H9 (cell line): ENCODE measurements around the gene CLEC9A. TPM values are rescaled to one million over a fixed set of nuclear protein-coding genes. Genes with fewer than 3 reads are reported as not detected.

Experiments used
- DNase-seq: peaks from one replicate; pipeline ENCODE4 v3.0.0-alpha.2; 2017
- H2AFZ ChIP-seq: one replicate; pipeline ENCODE4 v1.6.1; 2013; ENCODE audit warnings: mild to moderate bottlenecking, low read length, control low read depth, moderate library complexity
- H2AK5ac ChIP-seq: 2 replicates; pipeline ENCODE4 v1.6.1; 2013; ENCODE audit warnings: low read length, control low read depth, mixed read lengths; ENCODE audit not compliant: insufficient read length
- H2BK120ac ChIP-seq: one replicate; pipeline ENCODE4 v1.6.1; 2013; ENCODE audit warnings: low read depth, mild to moderate bottlenecking, low read length, control low read depth, inconsistent platforms; ENCODE audit not compliant: poor library complexity, severe bottlenecking
- H2BK12ac ChIP-seq: 2 replicates; pipeline ENCODE4 v1.6.1; 2013; ENCODE audit warnings: low read length, control low read depth, mixed read lengths, low read depth; ENCODE audit not compliant: insufficient read length
- H2BK15ac ChIP-seq: 2 replicates; pipeline ENCODE4 v1.6.1; 2013; ENCODE audit warnings: low read depth, low read length, control low read depth
- H2BK20ac ChIP-seq: one replicate; pipeline ENCODE4 v1.6.1; 2013; ENCODE audit warnings: low read depth, mild to moderate bottlenecking, low read length, control low read depth, inconsistent platforms; ENCODE audit not compliant: poor library complexity, severe bottlenecking
- H2BK5ac ChIP-seq: 2 replicates; pipeline ENCODE4 v1.6.1; 2013; ENCODE audit warnings: low read length, control low read depth, mixed read lengths; ENCODE audit not compliant: insufficient read length
- H3K14ac ChIP-seq: 2 replicates; pipeline ENCODE4 v1.6.1; 2013; ENCODE audit warnings: low read length, control low read depth; ENCODE audit not compliant: insufficient read depth
- H3K18ac ChIP-seq: 2 replicates; pipeline ENCODE4 v1.6.1; 2013; ENCODE audit warnings: low read depth, mild to moderate bottlenecking, mixed read lengths, low read length, control low read depth; ENCODE audit not compliant: insufficient read length
- H3K23ac ChIP-seq: 2 replicates; pipeline ENCODE4 v1.6.1; 2013; ENCODE audit warnings: low read length, control low read depth, mixed read lengths, low read depth; ENCODE audit not compliant: insufficient read length
- H3K23me2 ChIP-seq: 2 replicates; pipeline ENCODE4 v1.6.1; 2013; ENCODE audit warnings: low read depth, mild to moderate bottlenecking, mixed read lengths, low read length, control low read depth; ENCODE audit not compliant: insufficient read length, poor library complexity, severe bottlenecking
- H3K27ac ChIP-seq: 2 replicates; pipeline ENCODE4 v1.5.1; 2013; ENCODE audit warnings: low read length, control low read depth, mixed read lengths, low read depth; ENCODE audit not compliant: insufficient read length
- H3K27me3 ChIP-seq: 2 replicates; pipeline ENCODE4 v1.6.1; 2013; ENCODE audit warnings: low read length, control low read depth, inconsistent platforms; ENCODE audit not compliant: insufficient read depth
- H3K4ac ChIP-seq: 2 replicates; pipeline ENCODE4 v1.6.1; 2013; ENCODE audit warnings: low read depth, mild to moderate bottlenecking, control low read depth, inconsistent platforms, low read length, moderate library complexity
- H3K4me1 ChIP-seq: 2 replicates; pipeline ENCODE4 v1.6.1; 2013; ENCODE audit warnings: low read length, control low read depth, inconsistent platforms; ENCODE audit not compliant: insufficient read depth
- H3K4me2 ChIP-seq: 2 replicates; pipeline ENCODE4 v1.6.1; 2013; ENCODE audit warnings: low read length, control low read depth, mixed read lengths; ENCODE audit not compliant: insufficient read length, insufficient read depth
- H3K56ac ChIP-seq: 2 replicates; pipeline ENCODE4 v1.6.1; 2013; ENCODE audit warnings: low read depth, mild to moderate bottlenecking, mixed read lengths, low read length, control low read depth; ENCODE audit not compliant: insufficient read length
- H3K79me1 ChIP-seq: 2 replicates; pipeline ENCODE4 v1.6.1; 2013; ENCODE audit warnings: low read depth, mild to moderate bottlenecking, moderate library complexity, low read length, control low read depth, inconsistent platforms; ENCODE audit not compliant: insufficient read depth, poor library complexity, severe bottlenecking
- H3K79me2 ChIP-seq: 2 replicates; pipeline ENCODE4 v1.6.1; 2013; ENCODE audit warnings: low read length, control low read depth, inconsistent platforms; ENCODE audit not compliant: insufficient read depth
- H3K9ac ChIP-seq: 2 replicates; pipeline ENCODE4 v1.6.1; 2013; ENCODE audit warnings: low read length, control low read depth, mixed read lengths; ENCODE audit not compliant: insufficient read length; ENCODE audit errors: extremely low read depth
- H3K9me3 ChIP-seq: one replicate; pipeline ENCODE4 v1.6.1; 2013; ENCODE audit warnings: low read depth, low read length, inconsistent platforms; ENCODE audit not compliant: control insufficient read depth
- H3T11ph ChIP-seq: one replicate; pipeline ENCODE4 v1.6.1; 2013; ENCODE audit warnings: mild to moderate bottlenecking, low read length, control low read depth, inconsistent platforms
- H4K20me1 ChIP-seq: one replicate; pipeline ENCODE4 v1.6.1; 2013; ENCODE audit not compliant: control insufficient read depth, insufficient read length, insufficient read depth
- H4K5ac ChIP-seq: 2 replicates; pipeline ENCODE4 v1.6.1; 2013; ENCODE audit warnings: low read depth, mild to moderate bottlenecking, mixed read lengths, low read length, control low read depth; ENCODE audit not compliant: insufficient read length
- H4K8ac ChIP-seq: replicated peaks from 2 replicates; pipeline ENCODE4 v1.6.1; 2013; ENCODE audit warnings: low read length, control low read depth, mixed read lengths, low read depth; ENCODE audit not compliant: insufficient read length
- H4K91ac ChIP-seq: 2 replicates; pipeline ENCODE4 v1.6.1; 2013; ENCODE audit warnings: low read depth, mild to moderate bottlenecking, moderate library complexity, mixed read lengths, low read length, control low read depth; ENCODE audit not compliant: insufficient read length
- H3K27ac Mint-ChIP-seq, 3 experiments: 2 replicates in 2 of 3; 3 replicates in 1 of 3; pipeline ENCODE4 v1.8.0; 2020 to 2021; ENCODE audit warnings: mixed read lengths in 3 of 3, mild to moderate bottlenecking in 1 of 3, moderate library complexity in 1 of 3
- H3K27me3 Mint-ChIP-seq: 2 replicates; pipeline ENCODE4 v1.8.0; 2021; ENCODE audit warnings: low read depth, mild to moderate bottlenecking, moderate library complexity, mixed read lengths
- H3K36me3 Mint-ChIP-seq, 3 experiments: 2 replicates in 2 of 3; 3 replicates in 1 of 3; pipeline ENCODE4 v1.8.0; 2020 to 2021; ENCODE audit warnings: low read depth in 3 of 3, mixed read lengths in 3 of 3; ENCODE audit not compliant: insufficient read depth in 1 of 3
- H3K4me1 Mint-ChIP-seq, 2 experiments: 2 replicates each; pipeline ENCODE4 v1.8.0; 2020; ENCODE audit warnings: mixed read lengths in 2 of 2
- H3K4me3 Mint-ChIP-seq, 2 experiments: 2 replicates in 1 of 2; 3 replicates in 1 of 2; pipeline ENCODE4 v1.8.0; 2020 to 2021; ENCODE audit warnings: mild to moderate bottlenecking in 2 of 2, mixed read lengths in 2 of 2, moderate library complexity in 1 of 2
- H3K9me3 Mint-ChIP-seq, 2 experiments: 2 replicates in 1 of 2; 3 replicates in 1 of 2; pipeline ENCODE4 v1.8.0; 2020; ENCODE audit warnings: mild to moderate bottlenecking in 2 of 2, mixed read lengths in 2 of 2, moderate library complexity in 1 of 2
- CTCF ChIP-seq: fragments of 200-600 bp; sonication (generic); conservative IDR thresholded peaks from 3 replicates; pipeline ENCODE4 v1.8.0; 2021; ENCODE audit warnings: antibody characterized with exemption, mild to moderate bottlenecking
- WGBS: extraction: QIAGEN DNeasy Blood & Tissue Kit; methylation state at CpG from one replicate; pipeline ENCODE4 v1.1.7; 2013; ENCODE audit warnings: missing lambda C conversion rate, low lambda C conversion rate, mixed read lengths; ENCODE audit not compliant: insufficient read length; ENCODE audit errors: extremely low coverage; 5-methylcytosine and 5-hydroxymethylcytosine counted together
- total RNA-seq: library from RNA; stranded (reverse); gene quantifications from 2 replicates; pipeline ENCODE4 v1.2.1, GENCODE V29; 2021

The CLEC9A gene
- total RNA-seq, 1 experiment from 2014 or later = not detected

DNA sequence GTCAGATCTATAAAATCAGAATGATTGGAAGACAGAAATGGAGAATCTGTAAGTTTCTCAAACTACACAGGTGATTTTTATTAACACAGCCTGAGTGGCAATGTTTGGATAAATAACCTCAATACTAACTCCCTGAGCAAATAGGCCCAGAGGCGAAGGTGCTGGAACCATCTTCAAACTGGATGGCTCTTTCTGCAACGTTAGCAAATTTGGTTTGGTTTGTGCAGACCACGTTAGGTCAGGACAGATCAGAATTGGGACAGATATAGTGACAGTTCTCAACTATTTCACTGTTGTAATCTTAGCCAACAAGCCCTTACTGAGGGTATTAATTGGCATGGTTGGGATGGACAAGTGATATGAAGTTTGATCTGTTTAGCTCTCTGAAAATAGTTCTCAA lies 9.1 kb upstream of the CLEC9A start:
- H3K4ac ChIP-seq = no peak overlapping the region
- H3K79me2 ChIP-seq = no peaks in the 10 kb centered on the region
- no peak overlapping the region for H2BK120ac ChIP-seq
- no peak overlapping the region for H2AFZ ChIP-seq
- no peaks in the 10 kb centered on the region; the same call in 1 of the 2 replicates for H3K4me1 ChIP-seq
- H2BK12ac ChIP-seq = no peak overlapping the region
- H3K27ac ChIP-seq = no peak overlapping the region
- Mint-ChIP-seq H3K27ac (no peak overlapping the region), H3K27me3 (no peaks in the 10 kb centered on the region), H3K9me3 (peaks cover 0 to 3% of the 10 kb centered on the region in 2 experiments; a peak in 1 of 5 replicates), H3K4me3 (no peak overlapping the region), H3K36me3 (no peaks in the 10 kb centered on the region; a peak in 2 of 7 replicates), H3K4me1 (peaks cover 14 to 16% of the 10 kb centered on the region in 2 experiments)
- H3K4me2 ChIP-seq = no peak overlapping the region
- no peak overlapping the region for H3K18ac ChIP-seq
- no peak overlapping the region for H4K8ac ChIP-seq
- no peak overlapping the region for H2BK15ac ChIP-seq
- no peak for TF ChIP-seq CTCF
- no peak for DNase-seq
- no peaks in the 10 kb centered on the region for H3K27me3 ChIP-seq
- no peaks in the 10 kb centered on the region for H3K23me2 ChIP-seq
- no peak overlapping the region for H3K56ac ChIP-seq
- no peak overlapping the region for H3K9ac ChIP-seq
- H3K9me3 ChIP-seq = no peaks in the 10 kb centered on the region
- H4K91ac ChIP-seq = no peak overlapping the region
- H3K79me1 ChIP-seq = no peaks in the 10 kb centered on the region
- H2BK5ac ChIP-seq = no peak overlapping the region
- H3T11ph ChIP-seq = no peak overlapping the region
- H3K23ac ChIP-seq = no peak overlapping the region
- H2BK20ac ChIP-seq = no peak overlapping the region
- H4K5ac ChIP-seq = no peak overlapping the region
- no peak overlapping the region for H3K14ac ChIP-seq
- H2AK5ac ChIP-seq = no peak overlapping the region
- WGBS = no CpG with 5 or more reads among the region's 3 CpGs
- H4K20me1 ChIP-seq = no peaks in the 10 kb centered on the region
